COR-L47 (cell line): ENCODE measurements around the gene FOXP1.

Source experiments
- DNase-seq: peaks from one replicate; lab custom pipeline; 2025; lab: John Stamatoyannopoulos, UW

Gene FOXP1

GRCh38 chr3:71102111-71102983 is 481.2 kb downstream of the FOXP1 start:
- DNase-seq, result no peak

DNA sequence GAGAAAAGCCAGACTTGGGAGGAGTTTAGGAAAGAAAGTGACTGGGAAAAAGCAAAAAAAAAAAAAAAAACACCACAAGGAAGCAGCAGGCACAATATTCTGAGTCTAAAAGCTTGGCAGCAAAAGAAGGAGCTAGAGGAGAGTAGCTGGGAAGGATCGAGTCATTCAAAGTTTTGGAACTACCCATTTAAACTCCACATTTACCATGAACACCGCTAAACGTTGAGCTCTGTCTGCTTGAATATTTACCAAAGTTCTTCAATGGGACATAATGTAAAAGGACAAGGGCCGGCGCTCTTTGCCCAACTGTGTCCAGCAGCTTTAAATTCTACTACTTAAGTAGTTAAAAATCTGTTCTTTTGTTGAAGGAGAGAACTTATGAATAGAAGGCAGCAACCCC is 481.9 kb downstream of the FOXP1 start:
- no peak for DNase-seq

DNA sequence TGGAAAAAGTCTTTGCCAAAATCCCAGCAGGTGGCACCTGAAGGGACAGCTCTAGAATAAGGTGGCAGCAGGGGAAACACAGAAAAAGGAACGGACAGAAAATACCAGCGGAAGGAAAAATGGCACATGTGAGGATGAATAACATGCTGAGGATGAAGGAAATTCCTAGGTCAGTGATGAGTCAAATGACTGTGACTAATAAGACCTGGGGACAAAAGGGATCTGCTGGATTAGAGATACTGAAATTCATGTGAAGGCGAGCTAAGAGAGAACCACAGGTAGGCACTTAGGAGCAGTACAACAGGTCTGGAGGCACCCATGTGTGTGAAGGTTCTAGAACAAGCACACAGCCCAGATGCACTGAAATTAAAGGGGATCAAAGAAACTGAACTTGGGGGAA is 482.5 kb downstream of the FOXP1 start:
- DNase-seq, result no peak

DNA sequence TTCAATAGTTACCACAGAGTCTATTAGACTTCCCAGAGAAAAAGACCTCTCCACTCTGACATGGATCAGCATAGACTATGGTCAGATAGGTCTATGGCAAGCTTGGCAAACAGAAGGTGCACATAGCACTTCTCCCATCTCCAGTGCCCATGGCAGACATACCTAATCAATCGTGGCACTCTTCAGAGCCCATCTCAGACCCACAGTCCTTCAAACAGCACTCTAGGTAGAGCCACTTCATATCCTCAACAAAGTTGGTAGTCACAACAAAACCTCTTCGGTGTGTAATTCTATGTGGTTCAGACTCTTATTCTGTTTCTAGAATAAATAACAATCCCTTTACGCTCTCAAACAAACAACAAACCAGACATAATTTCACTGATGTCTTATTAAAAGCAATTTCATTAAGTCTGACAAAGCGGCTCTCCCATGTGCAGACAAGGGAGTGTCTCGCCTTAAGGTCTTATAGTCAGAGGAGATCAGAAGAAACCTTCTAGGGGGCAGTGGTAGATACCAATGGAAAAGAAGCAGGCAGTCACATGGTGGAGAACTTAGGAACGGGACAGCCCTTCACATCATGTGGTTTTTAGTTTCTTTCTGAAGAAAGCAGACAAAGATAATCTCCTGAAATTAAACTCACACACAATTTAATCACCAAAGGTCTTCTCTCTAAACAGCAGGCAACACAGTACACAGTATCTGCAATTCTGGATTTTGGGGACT is 483.4 kb downstream of the FOXP1 start:
- no peak for DNase-seq

DNA sequence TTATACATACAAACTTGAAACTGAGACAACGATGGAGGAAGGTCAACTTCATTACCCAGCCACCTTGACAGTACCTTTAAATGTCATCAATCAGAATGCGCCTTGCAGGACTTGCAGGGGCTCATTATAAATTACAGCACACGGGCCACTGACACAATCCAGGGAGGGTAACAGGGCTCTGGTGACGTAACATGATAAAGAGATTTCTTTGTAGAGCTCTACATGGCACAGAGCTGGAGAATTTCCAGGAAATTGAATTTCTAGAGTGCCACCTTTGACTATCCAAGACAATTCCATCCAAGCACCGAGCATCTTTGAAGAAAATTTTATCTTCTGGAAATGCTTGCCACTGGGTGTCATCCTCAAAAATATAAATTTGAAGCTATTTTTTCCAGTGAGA is 486.0 kb downstream of the FOXP1 start:
- DNase-seq, result no peak

GRCh38 chr3:71095511-71096291 is 487.8 kb downstream of the FOXP1 start:
- DNase-seq, result no peak

DNA sequence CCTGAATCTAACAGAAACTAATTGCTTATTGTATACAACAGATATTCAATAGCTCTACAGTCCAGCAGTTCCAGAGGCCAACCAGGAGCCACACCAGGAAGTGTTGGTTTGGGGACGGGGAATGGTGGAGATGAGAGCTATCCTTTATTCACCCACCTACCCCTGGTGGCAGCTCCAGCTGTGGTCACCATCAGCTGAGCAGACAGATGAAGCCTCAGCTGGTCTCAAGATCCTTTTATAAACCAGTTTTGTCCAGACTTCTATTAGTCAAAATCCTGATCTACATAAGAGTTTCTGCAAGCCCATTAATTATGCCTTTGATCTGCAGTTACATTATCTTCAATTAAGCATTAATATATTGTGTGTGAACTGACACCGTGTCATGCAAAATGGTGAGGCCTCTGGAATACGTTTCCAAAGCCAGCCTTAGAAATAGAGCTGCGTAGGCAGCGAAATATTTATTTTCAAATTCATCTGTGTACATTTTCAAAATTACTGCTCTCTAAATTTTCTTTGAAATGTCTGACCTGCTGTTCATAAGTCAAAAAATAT is 488.8 kb downstream of the FOXP1 start:
- DNase-seq, result no peak

DNA sequence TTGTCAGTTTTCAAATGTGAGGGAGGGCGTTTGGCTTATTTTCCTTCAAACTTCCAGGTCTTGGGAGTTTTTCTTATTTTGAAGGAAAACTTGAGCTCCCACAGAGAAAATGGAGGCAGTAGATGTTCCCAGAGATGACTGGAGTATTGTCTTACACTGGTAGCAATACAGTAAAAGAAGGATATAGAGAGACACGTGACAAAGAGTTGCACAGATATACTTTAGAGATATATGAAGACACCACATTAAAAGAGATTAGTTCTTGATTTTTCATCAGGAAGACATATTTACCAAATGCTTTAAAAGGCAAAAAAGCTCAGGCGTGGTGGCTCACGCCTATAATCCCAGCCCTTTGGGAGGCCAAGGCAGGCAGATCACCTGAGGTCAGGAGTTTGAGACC is 490.9 kb downstream of the FOXP1 start:
- no peak for DNase-seq

- DNase-seq, result no peak
Observed at GRCh38 chr3:71090207-71090606, 493.3 kb downstream of the FOXP1 start.

- no peak for DNase-seq
Observed at GRCh38 chr3:71089271-71089847, 494.2 kb downstream of the FOXP1 start.

DNA sequence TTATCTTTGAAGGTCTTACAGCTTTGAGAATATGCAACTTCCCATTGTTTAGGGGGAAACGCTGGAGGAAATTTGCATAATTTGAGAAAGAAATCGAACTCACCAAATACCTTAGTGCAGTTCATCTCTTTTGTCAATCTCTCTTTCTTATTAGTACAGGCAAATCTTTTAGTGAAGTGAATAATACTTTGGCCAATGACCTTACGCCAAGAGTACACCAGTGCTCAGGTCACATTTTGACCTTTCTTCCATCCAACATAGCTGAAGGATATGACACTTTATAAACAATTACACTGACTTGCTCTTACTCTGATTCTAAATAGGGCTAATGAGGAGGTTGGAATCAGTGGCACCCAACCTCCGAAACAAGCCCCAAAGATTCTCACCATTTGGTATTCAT is 494.8 kb downstream of the FOXP1 start:
- DNase-seq, result no peak

DNA sequence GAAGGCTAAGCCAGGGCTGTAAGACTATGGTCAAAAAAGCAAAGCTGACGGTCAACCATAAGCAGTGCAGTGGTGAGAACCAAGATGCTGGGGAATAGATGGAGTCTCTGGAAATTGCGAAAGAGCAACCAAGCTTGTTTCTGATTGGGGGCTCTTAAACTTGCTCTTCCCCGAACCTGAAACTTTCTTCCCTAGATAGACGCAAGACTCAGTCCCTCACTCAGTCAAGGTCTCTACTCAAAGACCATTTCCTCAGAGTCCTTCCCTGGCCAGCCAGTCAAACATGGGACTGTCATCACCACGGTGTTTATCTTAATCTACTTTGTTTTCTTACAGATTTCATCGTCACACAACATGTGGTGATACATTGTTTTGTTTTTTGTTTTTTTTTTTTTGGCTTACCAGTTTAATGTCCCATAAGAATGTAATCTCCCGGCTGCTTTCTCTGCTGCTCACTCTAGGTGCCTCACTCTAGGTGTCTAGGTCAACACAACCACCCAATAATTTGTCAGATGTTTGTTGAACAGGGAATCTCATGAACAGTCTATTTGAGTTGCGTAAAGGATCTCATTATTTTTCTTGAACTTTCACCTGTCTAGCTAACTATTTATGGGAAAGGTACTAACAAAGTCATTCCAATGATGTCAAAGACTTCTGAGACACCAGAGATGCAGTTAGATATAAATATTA is 495.4 kb downstream of the FOXP1 start:
- DNase-seq, result no peak

- no peak for DNase-seq
Observed at GRCh38 chr3:71087143-71088018, 496.1 kb downstream of the FOXP1 start.

DNA sequence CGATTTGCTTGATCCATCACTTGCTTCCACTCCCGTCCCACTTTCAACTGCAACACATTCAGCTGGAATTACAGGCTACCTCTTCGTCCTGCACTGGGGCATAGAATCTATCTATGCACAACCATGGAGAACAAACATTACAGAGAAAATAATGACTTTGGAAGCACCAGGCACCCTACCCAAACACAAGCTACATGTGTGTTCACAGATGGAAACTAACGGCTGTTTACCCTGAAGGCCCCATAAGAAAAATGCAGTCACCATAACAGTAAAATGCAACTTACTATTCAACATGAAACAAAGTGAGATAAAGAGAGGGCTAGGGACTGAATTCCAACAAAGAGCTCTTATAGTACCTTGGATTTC is 496.8 kb downstream of the FOXP1 start:
- DNase-seq, result no peak

DNA sequence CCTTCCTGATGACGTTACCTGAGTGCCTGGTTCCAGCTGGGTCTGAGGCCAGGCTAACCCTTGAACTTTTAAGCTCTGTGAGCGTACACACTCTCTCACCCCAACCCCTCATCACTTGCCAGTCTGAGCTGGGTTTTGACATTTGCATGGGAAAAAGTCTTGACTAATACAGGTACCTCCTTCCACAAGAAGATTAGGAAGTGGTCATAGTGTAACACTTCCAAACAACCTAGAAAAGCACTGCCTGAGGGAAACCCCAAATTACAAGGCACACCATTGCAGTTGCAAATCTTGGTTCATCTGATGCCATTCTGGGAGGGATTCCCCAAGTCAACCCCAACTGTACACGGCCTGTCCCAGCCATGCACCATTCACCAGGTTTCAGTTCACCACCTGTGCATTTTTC is 499.8 kb downstream of the FOXP1 start:
- no peak for DNase-seq

DNA sequence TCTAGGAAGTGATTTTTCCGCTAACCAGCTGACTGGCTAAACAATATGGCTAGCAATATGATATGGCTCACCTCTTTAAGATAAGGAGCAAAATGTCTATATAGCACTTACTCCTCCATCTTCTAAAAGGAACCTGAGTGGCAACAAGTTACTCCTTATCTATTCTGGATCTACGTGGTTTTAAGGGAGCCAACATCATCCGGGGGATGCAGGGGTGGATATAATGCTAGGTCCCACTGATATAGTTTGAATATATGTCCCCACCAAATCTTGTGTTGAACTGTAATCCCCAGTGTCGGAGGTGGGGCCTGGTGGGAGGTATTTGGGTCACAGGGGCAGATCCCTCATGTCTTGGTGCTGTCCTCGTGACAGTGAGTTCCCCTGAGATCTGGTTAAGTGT is 500.7 kb downstream of the FOXP1 start:
- no peak for DNase-seq

GRCh38 chr3:71080517-71081083 is 502.9 kb downstream of the FOXP1 start:
- no peak for DNase-seq

DNA sequence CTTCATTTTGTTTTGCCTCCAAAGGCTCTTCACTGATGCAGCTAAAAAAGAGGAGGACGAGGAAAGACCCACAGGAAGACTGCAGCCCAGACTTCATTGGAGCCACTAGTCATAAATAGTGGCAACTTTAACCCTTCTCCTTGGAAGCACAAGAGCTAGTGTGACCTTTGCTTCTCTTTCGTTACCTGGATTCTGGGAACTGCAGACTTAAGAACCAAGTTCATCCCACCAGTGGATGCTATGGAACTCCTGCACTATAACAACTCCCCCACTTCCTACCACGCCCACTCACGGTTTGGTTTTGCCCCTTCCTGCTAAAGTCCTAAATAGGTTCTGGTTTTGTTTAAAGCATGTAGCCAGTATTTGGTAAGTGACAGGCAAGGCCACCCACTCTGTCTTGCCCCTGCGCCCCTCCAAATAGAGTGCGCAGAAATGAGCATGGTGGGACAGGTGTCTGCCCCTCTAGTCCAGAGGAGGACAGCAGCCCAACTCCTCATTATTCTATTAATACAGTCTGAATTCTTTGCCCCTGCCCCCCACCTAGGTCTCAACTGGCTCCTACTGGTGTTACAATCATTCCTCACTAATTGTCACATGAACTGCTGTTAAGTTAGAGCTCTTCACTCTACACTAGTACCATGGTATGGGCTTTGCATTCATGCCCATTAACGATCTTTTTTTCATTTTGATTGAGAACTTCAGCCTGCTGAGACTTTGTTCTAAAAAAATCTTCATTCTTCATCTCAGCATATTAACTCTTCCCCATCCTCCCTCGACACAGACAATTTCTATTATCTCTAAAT is 504.6 kb downstream of the FOXP1 start:
- no peak for DNase-seq

GRCh38 chr3:71078199-71078598 is 505.3 kb downstream of the FOXP1 start:
- no peak for DNase-seq
